Kidney (tissue), 14 donors: ENCODE measurements around the gene TMEM131L. TPM values are rescaled to one million over a fixed set of nuclear protein-coding genes. Genes with fewer than 3 reads are reported as not detected.
A peak's percentile ranks its signal among the peaks of the same experiment; 100 is the strongest.

Experiments used
- DNase-seq, 5 donors: peaks; one replicate each; pipeline ENCODE4 v3.0.0-alpha.2; 2013 to 2020
- FAIRE-seq: peaks from 2 replicates; lab custom pipeline; 2012; peaks lifted over from hg19 to GRCh38; lab: Jason Lieb, UNC
- H3K27ac ChIP-seq, 2 donors: one replicate each; pipeline ENCODE4 v1.7.0; 2013; ENCODE audit warnings: low read depth in 2 of 2, low read length in 2 of 2, inconsistent platforms in 1 of 2
- H3K27me3 ChIP-seq: one replicate; pipeline ENCODE4 v1.7.1; 2013; ENCODE audit warnings: low read length, inconsistent platforms; ENCODE audit not compliant: control insufficient read depth, insufficient read depth
- H3K36me3 ChIP-seq, 3 donors: one replicate each; pipeline versions ENCODE4 v1.7.0 to v1.7.1; 2013; ENCODE audit warnings: low read length in 3 of 3, control low read depth in 1 of 3, inconsistent platforms in 1 of 3; ENCODE audit not compliant: insufficient read depth in 3 of 3, control insufficient read depth in 2 of 3
- H3K4me1 ChIP-seq, 3 donors: one replicate each; pipeline versions ENCODE4 v1.7.0 to v1.7.1; 2013; ENCODE audit warnings: low read length in 3 of 3, inconsistent platforms in 1 of 3, low read depth in 1 of 3; ENCODE audit not compliant: control insufficient read depth in 2 of 3, insufficient read depth in 2 of 3
- H3K4me3 ChIP-seq, 3 donors: one replicate each; pipeline versions ENCODE4 v1.7.0 to v1.8.1; 2013; ENCODE audit warnings: low read length in 3 of 3, control low read depth in 1 of 3, inconsistent platforms in 1 of 3
- H3K9ac ChIP-seq, 3 donors: one replicate each; pipeline versions ENCODE4 v1.7.0 to v1.7.1; 2013; ENCODE audit warnings: low read length in 3 of 3, control low read depth in 1 of 3, inconsistent platforms in 1 of 3
- H3K9me3 ChIP-seq, 3 donors: one replicate each; pipeline versions ENCODE4 v1.7.0 to v1.7.1; 2013; ENCODE audit warnings: low read length in 3 of 3, control low read depth in 1 of 3, inconsistent platforms in 1 of 3; ENCODE audit not compliant: control insufficient read depth in 2 of 3, insufficient read depth in 1 of 3
- intact Hi-C: fragments of 100-400 bp; cut with DNase I; formaldehyde crosslinking; loops from one replicate; pipeline ENCODE4 v1.11.1; 2022
- polyA plus RNA-seq: library from polyadenylated mRNA; stranded (reverse); fragments of 350-450 nt; fragmentation: Illumina TruSeq; extraction: RNeasy Lipid Tissue Mini Kit (QIAGEN cat#74804); gene quantifications from one replicate; pipeline ENCODE4 v1.2.3, GENCODE V29; 2014; ENCODE audit warnings: low read depth, low replicate concordance; ENCODE audit not compliant: insufficient read depth
- total RNA-seq: library from RNA; stranded (reverse); fragmentation: NEBNext Ultra II Directional; extraction: Animal tissue kit (Norgen Biotek cat#: 25700); gene quantifications from one replicate; pipeline ENCODE4 v1.2.1, GENCODE V29; 2021
- TF ChIP-seq, protein P1 (sequence below): IDR thresholded peaks from 3 replicates; pipeline ENCODE4 v1.5.1; 2012; ENCODE audit warnings: mild to moderate bottlenecking, moderate library complexity, borderline replicate concordance; ENCODE audit not compliant: insufficient read depth; ENCODE audit errors: extremely low read depth
- donor health status: control.
- donor health status: control.
- donor health status: control.
- donor health status: control.
- donor health status: control.
- donor health status: DM: yes; HTN: yes; CAD: no.
- donor health status: Normal renal cell carcinoma (clear cell type).

TMEM131L gene
- total and polyA plus RNA-seq, 2 donors from 2014 or later: 3.0 to 17.0 TPM

DNA sequence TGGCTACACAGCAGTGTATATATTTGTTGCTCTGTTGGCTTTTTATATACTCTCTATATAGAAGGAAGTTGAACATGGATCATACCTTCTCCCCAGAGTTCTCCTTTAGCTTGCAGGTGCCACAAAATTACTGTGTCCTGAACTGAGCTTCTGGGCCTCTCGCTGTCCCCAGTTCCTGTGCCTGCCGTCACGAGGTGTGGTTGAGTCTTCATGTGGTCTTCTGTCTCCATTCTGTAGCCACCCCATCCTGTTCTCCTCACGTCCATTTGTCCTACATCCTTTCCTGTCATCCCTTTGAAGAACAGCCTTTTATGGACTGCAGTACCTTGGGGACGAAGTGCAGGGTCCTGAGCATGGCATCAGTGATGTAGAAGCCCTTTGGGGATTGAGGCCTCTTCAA lies 14.5 kb downstream of the TMEM131L start:
- Histone ChIP-seq H3K27ac (no peak overlapping the region), H3K4me3 (no peak overlapping the region), H3K36me3 (no peaks in the 10 kb centered on the region), H3K9ac (no peak overlapping the region), H3K4me1 (peaks cover 0 to 3% (median 0%) of the 10 kb centered on the region in 3 donors), H3K9me3 (no peaks in the 10 kb centered on the region), H3K27me3 (no peaks in the 10 kb centered on the region)
- no peak for FAIRE-seq
- intact Hi-C loops: no loop called here
- TF ChIP-seq, protein P1, sequence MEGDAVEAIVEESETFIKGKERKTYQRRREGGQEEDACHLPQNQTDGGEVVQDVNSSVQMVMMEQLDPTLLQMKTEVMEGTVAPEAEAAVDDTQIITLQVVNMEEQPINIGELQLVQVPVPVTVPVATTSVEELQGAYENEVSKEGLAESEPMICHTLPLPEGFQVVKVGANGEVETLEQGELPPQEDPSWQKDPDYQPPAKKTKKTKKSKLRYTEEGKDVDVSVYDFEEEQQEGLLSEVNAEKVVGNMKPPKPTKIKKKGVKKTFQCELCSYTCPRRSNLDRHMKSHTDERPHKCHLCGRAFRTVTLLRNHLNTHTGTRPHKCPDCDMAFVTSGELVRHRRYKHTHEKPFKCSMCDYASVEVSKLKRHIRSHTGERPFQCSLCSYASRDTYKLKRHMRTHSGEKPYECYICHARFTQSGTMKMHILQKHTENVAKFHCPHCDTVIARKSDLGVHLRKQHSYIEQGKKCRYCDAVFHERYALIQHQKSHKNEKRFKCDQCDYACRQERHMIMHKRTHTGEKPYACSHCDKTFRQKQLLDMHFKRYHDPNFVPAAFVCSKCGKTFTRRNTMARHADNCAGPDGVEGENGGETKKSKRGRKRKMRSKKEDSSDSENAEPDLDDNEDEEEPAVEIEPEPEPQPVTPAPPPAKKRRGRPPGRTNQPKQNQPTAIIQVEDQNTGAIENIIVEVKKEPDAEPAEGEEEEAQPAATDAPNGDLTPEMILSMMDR: no peak
- DNase-seq: no peak

GRCh38 chr4:153481478-153481877 lies 15.3 kb downstream of the TMEM131L start:
- H3K4me1 ChIP-seq: peaks cover 0 to 3% (median 2%) of the 10 kb centered on the region in 3 donors
- no peaks in the 10 kb centered on the region for H3K9me3 ChIP-seq
- no peak for FAIRE-seq
- TF ChIP-seq, protein P1: no peak
- H3K9ac ChIP-seq: no peak overlapping the region
- no peak for DNase-seq
- H3K27ac ChIP-seq: no peak overlapping the region
- H3K36me3 ChIP-seq: no peaks in the 10 kb centered on the region
- H3K27me3 ChIP-seq: no peaks in the 10 kb centered on the region
- H3K4me3 ChIP-seq: no peak overlapping the region
- intact Hi-C loops: no loop called here

GRCh38 chr4:153483432-153484418 lies 17.6 kb downstream of the TMEM131L start:
- H3K27ac ChIP-seq: peak overlapping the region in 1 of 2 donors; percentile 23
- FAIRE-seq: no peak
- no peak for DNase-seq
- H3K27me3 ChIP-seq: no peaks in the 10 kb centered on the region
- peaks cover 0 to 14% (median 3%) of the 10 kb centered on the region in 3 donors for H3K4me1 ChIP-seq
- peak overlapping the region in 1 of 3 donors; percentile 23 for H3K9ac ChIP-seq
- intact Hi-C loops: no loop called here
- H3K4me3 ChIP-seq: peak overlapping the region in 2 of 3 donors; percentile 3
- no peaks in the 10 kb centered on the region for H3K36me3 ChIP-seq
- no peaks in the 10 kb centered on the region for H3K9me3 ChIP-seq
- TF ChIP-seq, protein P1: no peak
